ENCODE measurements around the gene CATSPERZ.
"Not testable (repeated sequence)": the region's sequence is repeated elsewhere in the genome, so short reads cannot be mapped to it uniquely, and the experiment has no call there.

CATSPERZ gene

GRCh38 chr11:64296830-64297698 lies 3.1 kb upstream of the CATSPERZ start:
- no peak for DNase-seq
- in situ Hi-C loops (cut with HindIII; ENCODE audit: low pct_ligation_motif_present, low pct_unique_long_range_greater_than_20kb, low sequenced_read_pairs): no loop called here

- DNase-seq: no peak
- in situ Hi-C loops (cut with HindIII; ENCODE audit: low pct_ligation_motif_present, low pct_unique_long_range_greater_than_20kb, low sequenced_read_pairs): no loop called here
These were observed 2.3 kb upstream of the CATSPERZ start for GRCh38 chr11:64297699-64298358.

- DNase-seq: peak; percentile 9
- in situ Hi-C loops (cut with HindIII; ENCODE audit: low pct_ligation_motif_present, low pct_unique_long_range_greater_than_20kb, low sequenced_read_pairs): no loop called here
These were observed 952 bp upstream of the CATSPERZ start for GRCh38 chr11:64298966-64299846.

- DNase-seq: no peak
- in situ Hi-C loops (cut with HindIII; ENCODE audit: low pct_ligation_motif_present, low pct_unique_long_range_greater_than_20kb, low sequenced_read_pairs): no loop called here
These were observed 3.2 kb downstream of the CATSPERZ start for GRCh38 chr11:64303109-64304031.

GRCh38 chr11:64304032-64304315 lies 3.8 kb downstream of the CATSPERZ start:
- in situ Hi-C loops (cut with HindIII; ENCODE audit: low pct_ligation_motif_present, low pct_unique_long_range_greater_than_20kb, low sequenced_read_pairs): no loop called here
- no peak for DNase-seq

- peak; percentile 91 for DNase-seq
- in situ Hi-C loops (cut with HindIII; ENCODE audit: low pct_ligation_motif_present, low pct_unique_long_range_greater_than_20kb, low sequenced_read_pairs): no loop called here
These were observed 4.3 kb downstream of the CATSPERZ start for GRCh38 chr11:64304316-64305072.

GRCh38 chr11:64305075-64305690 lies 5.0 kb downstream of the CATSPERZ start, which contains the start of gene ESRRA:
TSS of gene ESRRA (plus strand) at chr11:64305524. CDS start at chr11:64307180, 1,656 bp downstream.
- in situ Hi-C loops (cut with HindIII; ENCODE audit: low pct_ligation_motif_present, low pct_unique_long_range_greater_than_20kb, low sequenced_read_pairs): no loop called here
- DNase-seq: peak; percentile 96

GRCh38 chr11:64305691-64306562 lies 5.8 kb downstream of the CATSPERZ start:
- in situ Hi-C loops (cut with HindIII; ENCODE audit: low pct_ligation_motif_present, low pct_unique_long_range_greater_than_20kb, low sequenced_read_pairs): no loop called here
- peak; percentile 53 for DNase-seq

- no peak for DNase-seq
- in situ Hi-C loops (cut with HindIII; ENCODE audit: low pct_ligation_motif_present, low pct_unique_long_range_greater_than_20kb, low sequenced_read_pairs): no loop called here
These were observed 6.4 kb downstream of the CATSPERZ start for GRCh38 chr11:64306563-64306875.

- in situ Hi-C loops (cut with HindIII; ENCODE audit: low pct_ligation_motif_present, low pct_unique_long_range_greater_than_20kb, low sequenced_read_pairs): no loop called here
- peak; percentile 5 for DNase-seq
These were observed 6.9 kb downstream of the CATSPERZ start for GRCh38 chr11:64306876-64307622.

- in situ Hi-C loops (cut with HindIII; ENCODE audit: low pct_ligation_motif_present, low pct_unique_long_range_greater_than_20kb, low sequenced_read_pairs): not testable (repeated sequence)
These were observed 7.6 kb downstream of the CATSPERZ start for GRCh38 chr11:64307795-64308194.

GRCh38 chr11:64312947-64313346 lies 12.8 kb downstream of the CATSPERZ start:
- no peak for DNase-seq
- in situ Hi-C loops (cut with HindIII; ENCODE audit: low pct_ligation_motif_present, low pct_unique_long_range_greater_than_20kb, low sequenced_read_pairs): no loop called here

More at GRCh38 chr11:64307795-64308194, 7.6 kb downstream of the CATSPERZ start:
- DNase-seq: not testable (repeated sequence)

GRCh38 chr11:64313491-64314145 lies 13.5 kb downstream of the CATSPERZ start:
- no peak for DNase-seq
- in situ Hi-C loops (cut with HindIII; ENCODE audit: low pct_ligation_motif_present, low pct_unique_long_range_greater_than_20kb, low sequenced_read_pairs): no loop called here

GRCh38 chr11:64314146-64314804 lies 14.1 kb downstream of the CATSPERZ start:
- in situ Hi-C loops (cut with HindIII; ENCODE audit: low pct_ligation_motif_present, low pct_unique_long_range_greater_than_20kb, low sequenced_read_pairs): no loop called here
- DNase-seq: no peak
